T-helper 22 cell (primary cell): ENCODE data around the gene DCBLD1.

Experiments used
- DNase-seq: peaks from one replicate; pipeline ENCODE4 v3.0.0-alpha.2; 2020; ENCODE audit warnings: low read depth

Gene DCBLD1

DNA sequence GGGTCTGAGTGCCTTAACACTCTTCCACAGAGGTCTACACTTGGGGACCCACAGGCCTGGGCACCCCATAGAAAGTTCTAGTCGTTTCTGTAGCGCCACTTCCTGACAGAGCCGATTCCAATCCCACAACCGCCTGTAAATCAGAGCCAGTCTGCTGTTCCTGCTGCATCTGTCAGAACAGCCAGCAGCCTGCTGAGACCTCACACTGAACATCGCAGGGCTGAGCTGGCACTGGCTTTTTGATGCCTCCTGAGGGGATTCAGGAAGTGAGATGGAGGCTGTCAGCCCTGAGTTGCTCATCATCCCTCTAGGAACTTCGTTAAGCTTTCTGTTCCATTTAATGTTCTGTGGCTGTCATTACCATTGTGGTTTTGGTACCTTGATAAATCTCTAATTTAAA, 48.9 kb downstream of the DCBLD1 start:
- DNase-seq: no peak

- DNase-seq: no peak
These were observed 49.6 kb downstream of the DCBLD1 start for GRCh38 chr6:117531809-117532725.

DNA sequence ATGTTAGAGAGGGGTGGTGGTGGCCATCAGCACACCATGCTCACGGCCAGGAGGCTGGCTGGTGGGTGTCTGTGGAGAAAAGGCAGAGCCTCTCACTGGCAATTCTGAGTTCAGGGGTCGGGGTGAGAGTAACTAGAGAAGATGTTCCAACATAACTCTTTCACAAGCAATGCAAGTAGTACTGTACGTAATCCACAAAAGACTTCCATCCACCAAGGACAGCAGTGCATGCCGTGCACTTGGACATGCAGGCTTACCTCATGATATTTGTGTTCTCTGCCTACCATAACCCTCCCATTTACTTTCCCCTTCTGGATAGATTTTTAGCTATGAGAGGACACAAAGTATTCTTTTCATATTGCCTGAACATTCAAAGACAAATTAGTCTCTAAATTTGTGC, 51.3 kb downstream of the DCBLD1 start:
- DNase-seq: no peak

- DNase-seq: no peak
These were observed 52.5 kb downstream of the DCBLD1 start for GRCh38 chr6:117534974-117535373.

- no peak for DNase-seq
These were observed 53.8 kb downstream of the DCBLD1 start for GRCh38 chr6:117536317-117536716.

- DNase-seq: no peak
These were observed 56.1 kb downstream of the DCBLD1 start for GRCh38 chr6:117538615-117539014.

DNA sequence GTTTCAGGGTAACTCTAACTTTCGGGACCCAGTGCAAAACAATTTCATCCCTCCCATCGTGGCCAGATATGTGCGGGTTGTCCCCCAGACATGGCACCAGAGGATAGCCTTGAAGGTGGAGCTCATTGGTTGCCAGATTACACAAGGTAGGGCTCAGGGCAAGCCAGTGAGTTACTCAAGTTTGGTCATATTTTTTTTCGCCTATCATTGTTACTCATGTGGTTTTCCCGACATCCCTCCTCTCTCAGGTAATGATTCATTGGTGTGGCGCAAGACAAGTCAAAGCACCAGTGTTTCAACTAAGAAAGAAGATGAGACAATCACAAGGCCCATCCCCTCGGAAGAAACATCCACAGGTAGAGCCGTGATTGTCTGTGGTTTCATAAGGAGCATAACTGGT, 58.2 kb downstream of the DCBLD1 start:
- DNase-seq: no peak

GRCh38 chr6:117542493-117542892, 60.0 kb downstream of the DCBLD1 start:
- DNase-seq: no peak

DNA sequence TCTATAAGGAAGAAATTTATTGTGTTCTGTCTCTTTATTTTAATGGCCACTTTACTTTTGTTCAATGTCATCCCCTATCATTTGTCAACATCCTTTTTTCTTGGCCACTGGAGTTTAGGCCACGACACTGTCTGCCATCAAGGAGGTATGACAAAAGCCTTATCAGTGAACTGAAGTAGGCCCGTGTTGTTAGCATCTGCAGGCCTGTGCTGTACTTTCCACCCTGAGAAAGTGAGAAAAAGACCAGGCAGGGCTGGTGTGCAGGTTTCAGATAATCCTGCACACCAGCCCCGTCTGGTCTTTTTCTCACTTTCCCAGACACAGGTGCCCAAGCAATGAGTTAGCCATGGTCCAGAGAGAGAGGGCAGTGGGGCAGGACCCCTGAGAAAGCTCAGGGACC, 62.2 kb downstream of the DCBLD1 start:
- no peak for DNase-seq

DNA sequence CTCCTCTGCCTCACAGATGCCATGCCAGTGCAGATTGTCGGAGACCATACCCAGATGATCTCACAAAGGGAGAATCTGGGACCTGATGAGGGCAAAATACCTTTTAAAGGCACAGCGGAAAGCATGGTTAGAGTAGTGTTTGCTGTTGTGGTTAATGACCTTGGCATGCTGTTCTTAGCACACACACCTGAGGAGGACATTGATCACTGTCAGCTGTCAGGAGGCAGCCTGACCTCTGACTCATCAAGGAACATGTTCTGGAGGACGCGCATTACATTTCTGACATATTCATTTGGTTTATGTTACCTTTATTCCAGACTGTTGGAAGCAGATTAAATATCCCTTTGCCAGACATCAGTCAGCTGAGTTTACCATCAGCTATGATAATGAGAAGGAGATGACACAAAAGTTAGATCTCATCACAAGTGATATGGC, 62.7 kb downstream of the DCBLD1 start:
- no peak for DNase-seq

GRCh38 chr6:117546674-117547073, 64.2 kb downstream of the DCBLD1 start:
- DNase-seq: no peak

DNA sequence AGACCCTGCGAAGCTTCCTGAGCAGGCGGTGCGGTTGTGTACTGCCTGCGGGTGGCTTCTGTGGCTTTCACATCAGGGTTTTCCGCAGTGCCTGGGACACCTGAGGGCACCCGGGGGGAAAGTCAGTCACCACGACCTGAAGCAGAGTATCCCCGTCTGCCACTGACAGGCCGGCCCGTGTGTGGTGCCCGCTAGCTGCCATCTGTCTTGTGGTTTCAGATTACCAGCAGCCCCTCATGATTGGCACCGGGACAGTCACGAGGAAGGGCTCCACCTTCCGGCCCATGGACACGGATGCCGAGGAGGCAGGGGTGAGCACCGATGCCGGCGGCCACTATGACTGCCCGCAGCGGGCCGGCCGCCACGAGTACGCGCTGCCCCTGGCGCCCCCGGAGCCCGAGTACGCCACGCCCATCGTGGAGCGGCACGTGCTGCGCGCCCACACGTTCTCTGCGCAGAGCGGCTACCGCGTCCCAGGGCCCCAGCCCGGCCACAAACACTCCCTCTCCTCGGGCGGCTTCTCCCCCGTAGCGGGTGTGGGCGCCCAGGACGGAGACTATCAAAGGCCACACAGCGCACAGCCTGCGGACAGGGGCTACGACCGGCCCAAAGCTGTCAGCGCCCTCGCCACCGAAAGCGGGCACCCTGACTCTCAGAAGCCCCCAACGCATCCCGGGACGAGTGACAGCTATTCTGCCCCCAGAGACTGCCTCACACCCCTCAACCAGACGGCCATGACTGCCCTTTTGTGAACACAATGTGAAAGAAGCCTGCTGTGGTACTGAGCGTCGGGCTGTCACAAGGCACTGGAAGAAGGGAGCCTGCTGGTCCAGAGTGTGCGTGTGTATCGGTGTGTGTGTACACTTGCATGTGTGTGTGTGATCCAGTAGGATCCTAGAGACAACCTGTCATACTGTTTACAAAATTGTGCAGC, 65.5 kb downstream of the DCBLD1 start:
- peak; percentile 13 for DNase-seq

DNA sequence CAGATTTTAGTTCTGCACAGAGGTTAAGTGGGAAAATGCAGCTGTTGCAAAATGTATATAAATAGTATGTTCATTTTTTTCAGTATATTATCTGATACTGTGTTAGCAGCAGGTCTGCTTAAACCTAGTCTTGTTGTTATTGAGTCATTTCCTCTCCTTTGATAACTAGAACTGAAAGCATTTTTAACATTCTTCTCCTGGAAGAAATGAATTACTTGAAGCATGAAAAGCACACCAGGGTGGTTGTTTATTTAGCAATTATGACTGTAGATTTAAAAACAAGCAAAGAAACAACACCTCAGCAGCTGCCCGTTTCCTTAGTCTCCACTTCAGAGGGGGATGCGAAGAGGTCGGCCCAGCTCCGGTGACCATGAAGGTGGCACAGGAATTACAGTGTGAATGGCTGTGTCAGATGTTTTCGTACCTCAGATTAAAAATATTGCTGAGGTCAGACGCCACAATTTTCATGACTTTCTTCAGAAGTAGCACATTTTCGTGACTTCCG, 66.4 kb downstream of the DCBLD1 start:
- DNase-seq: no peak

GRCh38 chr6:117549611-117550010, 67.1 kb downstream of the DCBLD1 start:
- DNase-seq: no peak

GRCh38 chr6:117550078-117550600, 67.7 kb downstream of the DCBLD1 start:
- DNase-seq: no peak

GRCh38 chr6:117550618-117551242, 68.3 kb downstream of the DCBLD1 start:
- DNase-seq: no peak

- DNase-seq: no peak
These were observed 70.1 kb downstream of the DCBLD1 start for GRCh38 chr6:117552618-117553017.

- no peak for DNase-seq
These were observed 70.7 kb downstream of the DCBLD1 start for GRCh38 chr6:117553142-117553541.

GRCh38 chr6:117555262-117555849, 72.9 kb downstream of the DCBLD1 start:
- no peak for DNase-seq

DNA sequence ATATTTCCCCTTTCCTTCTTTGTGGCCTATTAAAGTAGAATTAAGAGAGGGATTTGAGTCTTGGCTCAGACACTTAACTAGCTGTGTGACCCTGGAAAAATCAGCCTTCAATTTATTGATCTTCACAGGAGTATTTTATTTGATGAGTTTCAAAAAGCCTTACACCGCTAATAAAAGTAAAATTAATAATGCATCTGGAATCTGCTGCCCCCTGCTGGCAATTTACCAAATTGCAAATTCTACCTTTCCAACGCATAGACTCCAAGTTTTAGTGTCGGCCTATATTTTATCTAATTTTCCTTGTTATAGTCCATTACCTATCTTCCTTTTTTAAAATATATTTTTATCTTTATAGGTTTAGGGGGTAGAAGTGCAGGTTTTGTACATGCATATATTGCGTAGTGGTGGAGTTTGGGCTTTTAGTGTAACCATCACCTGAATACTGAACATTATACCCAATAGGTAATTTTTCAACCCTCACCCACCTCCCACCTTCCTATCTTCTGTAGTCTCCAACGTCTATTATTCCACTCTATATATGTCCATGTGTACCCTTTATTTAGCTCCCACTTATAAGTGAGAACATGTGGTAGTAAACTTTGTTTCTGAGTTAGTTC, 73.5 kb downstream of the DCBLD1 start:
- DNase-seq: no peak

GRCh38 chr6:117557951-117558350, 75.5 kb downstream of the DCBLD1 start:
- no peak for DNase-seq
